ENCODE results near the gene FBXO38.

Gene FBXO38

GRCh38 chr5:148425808-148426207 lies 42.0 kb downstream of the FBXO38 start:
- no peak for TF ChIP-seq CTCF (IDR thresholded peaks at IDR 0.05; ENCODE audit: low read depth, low read length)
- no peak for DNase-seq (ENCODE audit: extremely low read depth, low read depth)

- DNase-seq (ENCODE audit: extremely low read depth, low read depth): no peak
- no peak for TF ChIP-seq CTCF (IDR thresholded peaks at IDR 0.05; ENCODE audit: low read depth, low read length)
Measured at GRCh38 chr5:148426514-148426913, 42.8 kb downstream of the FBXO38 start.

GRCh38 chr5:148427370-148428042 lies 43.7 kb downstream of the FBXO38 start:
- no peak for TF ChIP-seq CTCF (IDR thresholded peaks at IDR 0.05; ENCODE audit: low read depth, low read length)
- DNase-seq (ENCODE audit: extremely low read depth, low read depth): no peak

GRCh38 chr5:148428848-148429247 lies 45.1 kb downstream of the FBXO38 start:
- no peak for DNase-seq (ENCODE audit: extremely low read depth, low read depth)
- TF ChIP-seq CTCF (IDR thresholded peaks at IDR 0.05; ENCODE audit: low read depth, low read length): no peak

GRCh38 chr5:148433826-148434225 lies 50.1 kb downstream of the FBXO38 start:
- no peak for DNase-seq (ENCODE audit: extremely low read depth, low read depth)
- no peak for TF ChIP-seq CTCF (IDR thresholded peaks at IDR 0.05; ENCODE audit: low read depth, low read length)

GRCh38 chr5:148436029-148436428 lies 52.3 kb downstream of the FBXO38 start:
- TF ChIP-seq CTCF (IDR thresholded peaks at IDR 0.05; ENCODE audit: low read depth, low read length): no peak
- DNase-seq (ENCODE audit: extremely low read depth, low read depth): no peak

- no peak for TF ChIP-seq CTCF (IDR thresholded peaks at IDR 0.05; ENCODE audit: low read depth, low read length)
- DNase-seq (ENCODE audit: extremely low read depth, low read depth): no peak
Measured at GRCh38 chr5:148437249-148437648, 53.5 kb downstream of the FBXO38 start.

All from AG09319 (cell line).